ENCODE results near the gene RTCB.
A peak's percentile ranks its signal among the peaks of the same experiment; 100 is the strongest.

The RTCB gene

GRCh38 chr22:32411829-32412592, at the start of gene RTCB:
RTCB (minus strand) TSS chr22:32412247; CDS start chr22:32412156, 91 bp downstream.
- DNase-seq (ENCODE audit: insufficient read length, low spot score), result peak; percentile 67
- FAIRE-seq, result no peak

GRCh38 chr22:32457031-32457430, 45.0 kb upstream of the RTCB start:
- DNase-seq (ENCODE audit: insufficient read length, low spot score), result no peak
- FAIRE-seq, result no peak

DNA sequence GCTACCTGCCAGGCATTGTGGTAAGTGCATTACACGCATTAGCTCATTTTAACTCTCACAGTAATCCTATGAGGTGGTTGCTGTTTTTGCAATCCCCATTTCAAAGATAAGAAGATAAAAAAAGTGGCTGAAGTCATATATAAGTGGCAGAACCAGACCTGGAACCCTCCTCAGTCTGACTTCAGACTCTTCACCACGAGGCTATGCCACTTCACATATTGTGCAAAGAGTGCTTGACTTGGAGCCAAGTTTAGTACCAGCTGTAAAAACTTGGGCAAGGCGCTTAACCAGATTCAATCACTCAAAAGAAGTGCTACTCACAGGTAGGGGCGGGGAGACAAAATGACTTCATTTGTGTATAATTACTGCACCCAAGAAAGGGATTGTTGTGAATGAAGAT, 36.9 kb upstream of the RTCB start:
- no peak for FAIRE-seq
- no peak for DNase-seq (ENCODE audit: insufficient read length, low spot score)

DNA sequence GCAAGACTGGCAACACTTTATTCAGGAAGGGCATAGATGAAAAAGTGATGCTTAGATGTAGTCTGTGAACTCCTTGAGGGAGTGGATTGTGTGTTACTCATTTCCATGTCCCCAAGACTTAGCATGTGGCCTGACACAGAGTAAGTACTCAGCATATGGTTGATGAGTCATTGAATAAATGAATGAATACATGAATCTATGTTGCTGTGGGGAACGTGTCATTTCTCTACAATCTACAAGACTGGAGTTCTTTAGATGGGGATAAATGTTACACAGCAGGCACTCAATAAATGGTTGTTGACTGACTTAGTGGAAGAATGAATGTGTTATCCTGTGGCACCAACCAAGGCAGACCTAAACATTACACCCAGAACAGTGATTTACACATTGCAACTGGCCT, 34.3 kb upstream of the RTCB start:
- no peak for DNase-seq (ENCODE audit: insufficient read length, low spot score)

DNA sequence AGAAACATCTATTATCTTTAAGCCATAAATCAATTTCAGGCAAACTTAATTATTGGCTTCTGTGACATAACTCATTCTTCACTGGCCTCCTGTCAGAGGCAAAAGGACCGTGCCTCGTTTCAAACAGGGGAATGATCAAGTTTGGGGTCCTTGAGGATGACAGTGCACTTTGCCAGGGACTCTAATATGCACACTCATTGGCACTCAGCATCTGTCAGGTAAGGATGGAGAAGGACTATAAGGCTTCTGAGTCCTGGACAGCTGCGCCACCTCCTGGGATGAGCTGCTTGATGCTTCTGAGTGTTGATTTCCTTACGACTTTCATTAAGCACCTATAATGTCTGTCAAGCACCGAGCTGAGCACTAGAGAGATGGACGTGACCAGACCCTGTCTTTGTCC, 32.0 kb upstream of the RTCB start:
- FAIRE-seq, result no peak
- DNase-seq (ENCODE audit: insufficient read length, low spot score), result peak; percentile 8

More for the DNA sequence above, 34.3 kb upstream of the RTCB start:
- no peak for FAIRE-seq

- DNase-seq (ENCODE audit: insufficient read length, low spot score) (no peak), FAIRE-seq (no peak)
Measured at GRCh38 chr22:32430352-32430751, 18.3 kb upstream of the RTCB start.

GRCh38 chr22:32426881-32427280, 14.8 kb upstream of the RTCB start:
- FAIRE-seq, result no peak
- DNase-seq (ENCODE audit: insufficient read length, low spot score), result no peak

- DNase-seq (ENCODE audit: insufficient read length, low spot score), result no peak
- FAIRE-seq, result no peak
Measured at GRCh38 chr22:32423664-32424063, 11.6 kb upstream of the RTCB start.

- DNase-seq (ENCODE audit: insufficient read length, low spot score) (no peak), FAIRE-seq (no peak)
Measured at GRCh38 chr22:32422062-32422461, 10.0 kb upstream of the RTCB start.

DNA sequence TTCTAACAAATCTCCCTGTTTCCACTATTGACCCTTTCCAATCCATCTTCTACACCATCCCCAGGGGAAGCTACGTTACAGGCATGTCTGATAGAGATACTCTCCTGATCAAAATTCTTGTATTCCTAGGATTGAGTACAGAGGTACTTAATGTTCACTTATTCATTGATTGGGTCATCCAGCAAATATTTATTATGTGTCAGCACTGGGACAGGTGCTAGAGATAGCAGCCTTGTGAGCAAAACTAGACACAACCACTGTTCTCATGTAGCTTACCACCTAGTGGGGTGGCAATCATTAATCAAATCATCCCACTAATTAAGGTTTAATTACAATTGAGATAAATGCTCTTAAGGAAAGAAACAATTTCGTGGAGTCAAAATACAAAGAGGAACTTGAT, 9.4 kb upstream of the RTCB start:
- DNase-seq (ENCODE audit: insufficient read length, low spot score) (no peak), FAIRE-seq (no peak)

GRCh38 chr22:32417906-32418305, 5.9 kb upstream of the RTCB start:
- FAIRE-seq, result no peak
- DNase-seq (ENCODE audit: insufficient read length, low spot score), result no peak

GRCh38 chr22:32416556-32417085, 4.6 kb upstream of the RTCB start:
- DNase-seq (ENCODE audit: insufficient read length, low spot score) (no peak), FAIRE-seq (no peak)

DNA sequence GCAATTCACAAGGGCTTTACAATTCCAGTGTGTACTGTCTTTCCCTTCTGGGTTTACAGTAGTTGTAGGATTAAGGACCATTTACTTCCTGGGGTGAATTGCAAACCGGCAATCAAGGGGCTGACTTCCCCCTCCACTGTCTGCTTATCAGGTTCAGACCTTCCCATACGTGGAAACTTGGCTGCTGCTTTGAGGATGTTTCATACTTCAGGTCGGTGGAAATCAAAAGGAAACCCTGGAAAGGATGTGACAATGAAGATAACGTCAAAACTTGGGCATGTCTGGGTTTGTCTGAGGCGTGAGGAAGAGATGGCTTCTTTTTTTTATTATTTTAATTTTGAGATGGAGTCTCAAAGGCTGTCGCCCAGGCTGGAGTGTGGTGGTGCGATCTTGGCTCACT, 2.1 kb upstream of the RTCB start:
- DNase-seq (ENCODE audit: insufficient read length, low spot score) (no peak), FAIRE-seq (no peak)

DNA sequence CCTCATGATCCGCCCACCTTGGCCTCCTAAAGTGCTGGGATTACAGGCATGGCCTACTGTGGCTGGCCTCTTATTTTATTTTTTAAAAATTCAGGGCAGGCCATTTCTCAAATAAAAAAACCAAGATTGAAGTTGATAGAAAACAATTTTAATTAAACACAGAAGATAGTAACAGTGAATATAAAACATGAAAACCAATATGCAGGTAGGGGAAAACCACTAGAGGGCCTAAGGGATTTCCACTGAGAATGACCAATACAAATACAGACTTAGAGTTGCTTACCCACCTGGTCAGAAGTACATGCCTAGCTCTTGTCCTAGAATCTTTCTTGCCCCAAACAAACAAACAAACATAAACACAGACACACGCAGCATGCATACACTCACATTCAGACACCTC, 1.7 kb upstream of the RTCB start:
- no peak for DNase-seq (ENCODE audit: insufficient read length, low spot score)
- no peak for FAIRE-seq

DNA sequence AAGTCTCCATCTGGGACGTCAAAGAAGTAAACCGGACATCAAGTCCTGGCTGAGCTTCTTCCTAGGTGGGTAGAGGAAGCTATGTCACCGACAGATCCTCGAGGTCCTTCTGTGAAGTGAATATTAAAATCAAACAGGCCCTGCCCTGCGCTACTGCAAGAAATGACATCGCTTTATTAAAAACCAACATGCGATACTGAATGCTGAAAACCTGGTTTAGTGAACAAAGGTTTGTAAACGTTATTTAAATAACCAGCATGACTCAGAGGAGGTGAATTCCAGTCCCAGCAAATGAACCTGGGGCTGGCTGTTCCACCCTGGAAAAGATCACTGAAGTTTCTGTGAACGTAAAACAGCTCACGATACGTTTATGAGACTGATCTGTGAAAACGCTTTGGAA, 645 bp downstream of the RTCB start:
- DNase-seq (ENCODE audit: insufficient read length, low spot score) (no peak), FAIRE-seq (no peak)

GRCh38 chr22:32410459-32410858, 1.6 kb downstream of the RTCB start:
- FAIRE-seq, result no peak
- no peak for DNase-seq (ENCODE audit: insufficient read length, low spot score)

- FAIRE-seq, result no peak
- DNase-seq (ENCODE audit: insufficient read length, low spot score), result no peak
Measured at GRCh38 chr22:32409977-32410376, 2.1 kb downstream of the RTCB start.

DNA sequence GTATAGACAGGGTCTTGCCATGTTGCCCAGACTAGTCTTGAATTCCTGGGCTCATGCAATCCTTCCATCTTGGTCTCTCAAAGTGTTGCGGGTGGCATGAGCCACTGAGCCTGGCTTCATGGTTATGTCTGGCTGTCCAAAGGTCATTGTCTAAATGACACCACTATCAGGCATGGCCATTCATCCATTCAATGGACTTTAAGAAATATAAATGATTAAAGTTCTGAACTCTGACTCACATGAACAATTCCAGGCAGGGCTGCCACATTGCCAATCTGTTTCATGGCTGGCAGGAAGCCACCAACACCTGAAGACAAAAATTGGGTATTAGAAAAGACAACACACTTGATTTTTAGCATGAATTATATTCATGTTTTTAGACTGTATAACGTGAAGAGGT, 4.1 kb downstream of the RTCB start:
- no peak for FAIRE-seq
- no peak for DNase-seq (ENCODE audit: insufficient read length, low spot score)

GRCh38 chr22:32407312-32407711, 4.7 kb downstream of the RTCB start:
- DNase-seq (ENCODE audit: insufficient read length, low spot score), result no peak
- FAIRE-seq, result no peak

- DNase-seq (ENCODE audit: insufficient read length, low spot score) (no peak), FAIRE-seq (no peak)
Measured at GRCh38 chr22:32404021-32404420, 8.0 kb downstream of the RTCB start.

DNA sequence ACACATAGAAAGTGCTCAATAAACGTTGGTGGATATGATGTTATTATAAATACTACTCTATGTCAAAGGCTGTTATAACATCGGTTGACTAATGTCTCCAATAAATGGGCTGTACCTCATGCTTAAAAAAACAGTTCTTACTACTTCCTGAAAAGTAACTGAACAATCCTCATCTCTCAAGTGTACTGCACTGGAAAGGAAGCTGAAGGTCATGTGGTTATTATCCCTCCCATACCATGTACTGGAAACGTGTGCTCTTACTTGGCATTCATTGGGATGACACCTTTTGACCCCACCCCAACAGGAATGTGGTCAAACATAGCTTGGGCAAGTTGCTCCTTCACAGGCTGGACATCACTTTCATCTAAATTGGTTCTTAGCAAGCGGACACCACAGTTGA, 10.6 kb downstream of the RTCB start:
- no peak for FAIRE-seq
- no peak for DNase-seq (ENCODE audit: insufficient read length, low spot score)

DNA sequence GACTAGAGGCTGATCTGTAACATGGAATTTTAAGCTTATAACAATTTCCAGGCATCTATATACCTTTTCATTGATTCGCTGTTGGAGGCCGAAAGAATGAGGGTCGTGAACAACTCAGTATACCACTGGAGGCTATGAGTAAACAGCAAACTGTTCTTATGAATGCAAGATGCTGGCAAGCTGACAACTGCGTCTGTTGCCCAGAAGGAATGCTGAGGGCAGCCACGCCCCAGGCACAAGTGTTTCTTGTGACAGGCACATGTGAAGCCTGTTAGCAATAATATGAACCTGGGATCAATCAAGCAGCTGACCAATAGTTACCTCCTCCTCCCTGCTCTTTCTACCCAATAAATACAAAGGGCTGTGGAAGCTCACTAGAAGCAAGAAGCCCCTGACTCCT, 15.3 kb downstream of the RTCB start:
- FAIRE-seq (no peak), DNase-seq (ENCODE audit: insufficient read length, low spot score) (no peak)

GRCh38 chr22:32396255-32396654, 15.8 kb downstream of the RTCB start:
- FAIRE-seq (no peak), DNase-seq (ENCODE audit: insufficient read length, low spot score) (no peak)

Data from HTR-8/SVneo (cell line).